ENCODE measurements around the gene NEUROD6. TPM values are rescaled to one million over a fixed set of nuclear protein-coding genes. Genes with fewer than 3 reads are reported as not detected.

Gene NEUROD6
- total RNA-seq, 1 donor from 2014 or later: 0.96 TPM

Other genes with a start within 250 kb of the NEUROD6 start
- 25.0 TPM for gene ITPRID1, start 173.4 kb upstream of the NEUROD6 start, total RNA-seq (ENCODE audit: insufficient read depth, low replicate concordance)

Measured in umbilical cord (tissue), 1 donor.